IMR-90 (cell line): Measurements from ENCODE around the gene RAPGEF5.

Source experiments
- BHLHE40 ChIP-seq: fragments of 150-350 bp; IDR thresholded peaks from 2 replicates; pipeline ENCODE4 v1.6.1; 2016; ENCODE audit warnings: mild to moderate bottlenecking, low read depth, low read length
- POLR2A ChIP-seq: IDR thresholded peaks from 2 replicates; pipeline ENCODE4 v1.6.1; 2012; ENCODE audit warnings: mild to moderate bottlenecking, low read depth, low read length
- RFX5 ChIP-seq: IDR thresholded peaks from 2 replicates; pipeline ENCODE4 v1.8.0; 2012; ENCODE audit warnings: low read depth, mild to moderate bottlenecking, low read length, moderate library complexity
- TF ChIP-seq, protein P1 (sequence below): conservative IDR thresholded peaks from 2 replicates; pipeline ENCODE4 v1.5.1; 2012; ENCODE audit warnings: mild to moderate bottlenecking, low read depth, low read length, improper control_type of control experiment

DNA sequence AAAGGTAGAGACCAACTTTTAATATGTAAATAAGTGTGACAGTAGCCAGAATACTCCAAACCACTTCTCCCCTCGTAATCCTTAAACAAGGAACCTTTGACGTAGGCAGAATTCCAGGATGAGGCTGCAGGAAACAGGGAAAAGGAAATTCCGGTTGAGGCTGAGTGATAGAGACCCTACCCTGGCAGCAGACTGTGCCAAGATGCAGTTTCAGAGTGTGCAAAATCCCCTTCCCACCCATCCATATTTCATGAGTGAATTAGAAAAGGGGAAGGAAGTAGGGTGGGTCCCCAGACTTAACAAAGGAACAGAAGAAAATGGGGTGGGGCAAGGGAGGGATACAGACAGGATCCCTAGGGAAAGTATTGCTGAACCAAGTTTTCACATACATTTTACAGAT, 143.0 kb downstream of the RAPGEF5 start:
- TF ChIP-seq BHLHE40, result no peak
- TF ChIP-seq, protein P1, sequence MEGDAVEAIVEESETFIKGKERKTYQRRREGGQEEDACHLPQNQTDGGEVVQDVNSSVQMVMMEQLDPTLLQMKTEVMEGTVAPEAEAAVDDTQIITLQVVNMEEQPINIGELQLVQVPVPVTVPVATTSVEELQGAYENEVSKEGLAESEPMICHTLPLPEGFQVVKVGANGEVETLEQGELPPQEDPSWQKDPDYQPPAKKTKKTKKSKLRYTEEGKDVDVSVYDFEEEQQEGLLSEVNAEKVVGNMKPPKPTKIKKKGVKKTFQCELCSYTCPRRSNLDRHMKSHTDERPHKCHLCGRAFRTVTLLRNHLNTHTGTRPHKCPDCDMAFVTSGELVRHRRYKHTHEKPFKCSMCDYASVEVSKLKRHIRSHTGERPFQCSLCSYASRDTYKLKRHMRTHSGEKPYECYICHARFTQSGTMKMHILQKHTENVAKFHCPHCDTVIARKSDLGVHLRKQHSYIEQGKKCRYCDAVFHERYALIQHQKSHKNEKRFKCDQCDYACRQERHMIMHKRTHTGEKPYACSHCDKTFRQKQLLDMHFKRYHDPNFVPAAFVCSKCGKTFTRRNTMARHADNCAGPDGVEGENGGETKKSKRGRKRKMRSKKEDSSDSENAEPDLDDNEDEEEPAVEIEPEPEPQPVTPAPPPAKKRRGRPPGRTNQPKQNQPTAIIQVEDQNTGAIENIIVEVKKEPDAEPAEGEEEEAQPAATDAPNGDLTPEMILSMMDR, result no peak
- no peak for TF ChIP-seq RFX5
- TF ChIP-seq POLR2A, result no peak
